Activated CD8-positive, alpha-beta memory T cell treated with anti-CD3 and anti-CD28 coated beads for 36 hours (primary cell): ENCODE results near the gene DPM2. TPM values are rescaled to one million over a fixed set of nuclear protein-coding genes. Genes with fewer than 3 reads are reported as not detected.

Source experiments
- CTCF ChIA-PET: fragments of 350-600 bp; sonication (Branson Sonifier 250); formaldehyde crosslinking; loops from one replicate; lab custom pipeline; 2021; ENCODE audit warnings: antibody characterized with exemption; lab: Charles Lee
- POLR2A ChIA-PET: fragments of 350-600 bp; sonication (Branson Sonifier 250); formaldehyde crosslinking; loops from one replicate; lab custom pipeline; 2021; ENCODE audit warnings: antibody characterized with exemption; lab: Charles Lee
- total RNA-seq, 2 experiments: library from RNA; stranded (reverse); gene quantifications; one replicate each; pipeline ENCODE4 v1.2.3, GENCODE V29; 2021

The DPM2 gene
- total RNA-seq, 2 experiments from 2014 or later = 74.8 to 76.5 TPM

- ChIA-PET CTCF (interaction anchor here (1.2 to 4.3 kb wide), 3 partner anchors 8 to 101 kb away, joined by 3 to 17 read pairs (median 6); no protein-coding TSS in a partner anchor), POLR2A (no interaction called here)
Measured at GRCh38 chr9:127934248-127934647, 3.4 kb downstream of the DPM2 start.

- CTCF ChIA-PET = interaction anchor here (1.3 to 2.1 kb wide), 2 partner anchors 12 to 104 kb away, joined by 3 to 8 read pairs; no protein-coding TSS in a partner anchor
Measured at GRCh38 chr9:127931092-127931881, 6.4 kb downstream of the DPM2 start.

GRCh38 chr9:127930231-127931091 lies 7.2 kb downstream of the DPM2 start, which contains the start of gene PIP5KL1:
Gene PIP5KL1, minus strand, starts transcription at chr9:127930777. Its CDS starts 25 bp downstream, at chr9:127930752.
- ChIA-PET POLR2A (no interaction called here), CTCF (interaction anchor here (0.6 to 2.1 kb wide), 5 partner anchors 9 to 165 kb away, joined by 3 to 8 read pairs (median 4); no protein-coding TSS in a partner anchor)

More at GRCh38 chr9:127931092-127931881, 6.4 kb downstream of the DPM2 start:
- POLR2A ChIA-PET = interaction anchor here (1.0 kb wide), 1 partner anchor 196 kb away, joined by 5 read pairs; the partner anchor contains the start of gene TOR2A

- CTCF ChIA-PET = interaction anchor here (0.9 to 2.1 kb wide), 5 partner anchors 8 to 164 kb away, joined by 3 to 8 read pairs (median 4); no protein-coding TSS in a partner anchor
- POLR2A ChIA-PET = interaction anchor here (2.5 kb wide), 1 partner anchor 13 kb away, joined by 7 read pairs; the partner anchor contains the start of gene ST6GALNAC4
Measured at GRCh38 chr9:127929625-127929979, 8.1 kb downstream of the DPM2 start.

GRCh38 chr9:127928676-127929624 lies 8.7 kb downstream of the DPM2 start:
- ChIA-PET CTCF (interaction anchor here (1.1 to 2.1 kb wide), 4 partner anchors 14 to 107 kb away, joined by 3 to 8 read pairs (median 3); no protein-coding TSS in a partner anchor), POLR2A (interaction anchor here (0.5 to 2.5 kb wide), 2 partner anchors 12 to 31 kb away, joined by 3 to 7 read pairs; partner anchors contain the start of gene ST6GALNAC4)

GRCh38 chr9:127927988-127928675 lies 9.5 kb downstream of the DPM2 start:
- ChIA-PET CTCF (interaction anchor here (1.2 kb wide), 2 partner anchors 14 to 107 kb away, joined by 3 read pairs; no protein-coding TSS in a partner anchor), POLR2A (interaction anchor here (2.5 kb wide), 1 partner anchor 12 kb away, joined by 7 read pairs; the partner anchor contains the start of gene ST6GALNAC4)

- ChIA-PET POLR2A (interaction anchor here (2.5 kb wide), 1 partner anchor 11 kb away, joined by 7 read pairs; the partner anchor contains the start of gene ST6GALNAC4), CTCF (no interaction called here)
Measured at GRCh38 chr9:127927201-127927987, 10.3 kb downstream of the DPM2 start.

- ChIA-PET CTCF (no interaction called here), POLR2A (no interaction called here)
Measured at GRCh38 chr9:127926906-127927200, 10.8 kb downstream of the DPM2 start.

- CTCF ChIA-PET = interaction anchor here (1.1 kb wide), 1 partner anchor 421 kb away, joined by 3 read pairs; no protein-coding TSS in a partner anchor
- POLR2A ChIA-PET = interaction anchor here (0.6 kb wide), 1 partner anchor 25 kb away, joined by 3 read pairs; no protein-coding TSS in a partner anchor
Measured at GRCh38 chr9:127925959-127926905, 11.4 kb downstream of the DPM2 start.

GRCh38 chr9:127924736-127925444 lies 12.8 kb downstream of the DPM2 start:
- POLR2A ChIA-PET = interaction anchor here (0.5 kb wide), 1 partner anchor 188 kb away, joined by 3 read pairs; no protein-coding TSS in a partner anchor
- CTCF ChIA-PET = interaction anchor here (0.8 to 1.1 kb wide), 2 partner anchors 100 to 419 kb away, joined by 3 read pairs; no protein-coding TSS in a partner anchor

GRCh38 chr9:127923771-127924170 lies 13.9 kb downstream of the DPM2 start:
- CTCF ChIA-PET = interaction anchor here (0.7 to 5.5 kb wide), 3 partner anchors 54 to 240 kb away, joined by 3 to 38 read pairs (median 3); no protein-coding TSS in a partner anchor
- POLR2A ChIA-PET = no interaction called here

- CTCF ChIA-PET = interaction anchor here (0.6 to 5.5 kb wide), 6 partner anchors 53 to 189 kb away, joined by 3 to 38 read pairs (median 6); partner anchors contain the start of gene TOR2A
- POLR2A ChIA-PET = interaction anchor here (0.6 kb wide), 1 partner anchor 56 kb away, joined by 3 read pairs; no protein-coding TSS in a partner anchor
Measured at GRCh38 chr9:127923046-127923445, 14.6 kb downstream of the DPM2 start.

GRCh38 chr9:127921557-127922120 lies 16.0 kb downstream of the DPM2 start:
- CTCF ChIA-PET = interaction anchor here (0.6 to 5.5 kb wide), 37 partner anchors 8 to 336 kb away, joined by 3 to 38 read pairs (median 3); partner anchors contain the start of genes DPM2, EEIG1 and TOR2A
- POLR2A ChIA-PET = no interaction called here

GRCh38 chr9:127920794-127921193 lies 16.9 kb downstream of the DPM2 start:
- ChIA-PET CTCF (interaction anchor here (0.6 to 5.5 kb wide), 34 partner anchors 9 to 335 kb away, joined by 3 to 38 read pairs (median 3); partner anchors contain the start of genes DPM2 and TOR2A), POLR2A (no interaction called here)
